ENCODE data around the gene MMP26.

- no peak for TF ChIP-seq EZH2 (IDR thresholded peaks at IDR 0.05; ENCODE audit: low read length)
- no peak for TF ChIP-seq CTCF (optimal IDR thresholded peaks at IDR 0.05 in 1 of 3, IDR thresholded peaks at IDR 0.05 in 1 of 3, conservative IDR thresholded peaks at IDR 0.05 in 1 of 3; ENCODE audit: extremely low read depth in 1 of 3, insufficient read depth in 2 of 3, low read length in 3 of 3)
These were observed 40.4 kb upstream of the MMP26 start for GRCh38 chr11:4664183-4664582.
